Measurements from ENCODE around the gene RPS21. TPM values are rescaled to one million over a fixed set of nuclear protein-coding genes. Genes with fewer than 3 reads are reported as not detected.

The RPS21 gene
- total and polyA plus RNA-seq, 2 of the 13 experiments (the other 11 are each of a cell fraction or from before 2014, with no cell fraction given), result 2,647 to 11,063 TPM

DNA sequence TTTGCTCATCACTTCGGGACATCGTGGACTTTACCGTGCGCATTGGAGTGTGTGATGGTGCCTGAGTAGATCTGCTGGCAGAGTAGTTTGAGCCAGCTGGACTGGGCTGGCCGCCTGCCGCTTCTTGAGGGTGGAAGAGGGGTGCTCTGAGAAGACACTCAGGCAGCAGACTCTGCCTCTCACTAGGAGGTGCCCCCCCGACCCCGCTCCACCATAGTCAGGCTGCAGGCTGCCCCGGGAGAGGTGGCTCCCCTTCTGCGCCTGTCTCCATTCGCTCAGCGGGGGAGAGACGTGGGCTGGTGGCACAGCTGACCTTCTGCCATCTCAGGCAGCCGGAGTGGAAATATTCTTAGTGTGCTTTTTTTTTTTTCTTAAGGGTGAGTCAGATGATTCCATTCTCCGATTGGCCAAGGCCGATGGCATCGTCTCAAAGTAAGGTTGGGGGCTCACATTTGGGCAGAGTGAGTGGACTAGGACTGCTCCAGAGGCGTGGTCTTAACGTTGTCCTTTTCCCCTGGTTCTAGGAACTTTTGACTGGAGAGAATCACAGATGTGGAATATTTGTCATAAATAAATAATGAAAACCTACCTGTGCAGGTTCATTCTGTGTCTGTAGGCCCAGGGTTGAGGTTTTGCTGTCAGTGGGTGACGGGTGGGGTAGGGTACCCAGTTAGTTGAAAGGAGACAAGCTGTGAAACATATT, 1.2 kb downstream of the RPS21 start (continued):
- TF ChIP-seq, protein P1, sequence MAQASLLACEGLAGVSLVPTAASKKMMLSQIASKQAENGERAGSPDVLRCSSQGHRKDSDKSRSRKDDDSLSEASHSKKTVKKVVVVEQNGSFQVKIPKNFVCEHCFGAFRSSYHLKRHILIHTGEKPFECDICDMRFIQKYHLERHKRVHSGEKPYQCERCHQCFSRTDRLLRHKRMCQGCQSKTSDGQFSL (CRISPR knock-in tag; IDR thresholded peaks at IDR 0.05), result peak; percentile 91
- TF ChIP-seq GATAD1 (CRISPR knock-in tag; IDR thresholded peaks at IDR 0.05), result 0 out of 2 replicates have a peak, but pooled peaks have one; percentile 33
- TF ChIP-seq GABPA (IDR thresholded peaks at IDR 0.05; ENCODE audit: low read depth, low read length), result no peak
- TF ChIP-seq GABPA (CRISPR knock-in tag; IDR thresholded peaks at IDR 0.05; ENCODE audit: low read depth), result 0 out of 2 replicates have a peak, but pooled peaks have one; percentile 6
- no peak for TF ChIP-seq ZNF317 (CRISPR knock-in tag; IDR thresholded peaks at IDR 0.05)
- TF ChIP-seq BHLHE40 (IDR thresholded peaks at IDR 0.05; ENCODE audit: low read length), result no peak
- TF ChIP-seq MED1 (CRISPR knock-in tag; IDR thresholded peaks at IDR 0.05), result no peak
- TF ChIP-seq GZF1 (CRISPR knock-in tag; IDR thresholded peaks at IDR 0.05), result 0 out of 2 replicates have a peak, but pooled peaks have one; percentile 45
- no peak for TF ChIP-seq ZMYM4 (CRISPR knock-in tag; IDR thresholded peaks at IDR 0.05)
- TF ChIP-seq RFX1 (IDR thresholded peaks at IDR 0.05), result no peak
- no peak for TF ChIP-seq ZNF562 (CRISPR knock-in tag; IDR thresholded peaks at IDR 0.05; ENCODE audit: borderline replicate concordance)
- no peak for TF ChIP-seq CHD4 (IDR thresholded peaks at IDR 0.05; ENCODE audit: borderline replicate concordance, low read length)
- TF ChIP-seq NRL (CRISPR knock-in tag; IDR thresholded peaks at IDR 0.05; ENCODE audit: borderline replicate concordance), result 0 out of 2 replicates have a peak, but pooled peaks have one; percentile 32
- TF ChIP-seq ZMYM2 (CRISPR knock-in tag; IDR thresholded peaks at IDR 0.05), result no peak
- TF ChIP-seq ZNF766 (CRISPR knock-in tag; IDR thresholded peaks at IDR 0.05; ENCODE audit: borderline replicate concordance), result peak; percentile 24; the same call in 1 of the 2 replicates
- TF ChIP-seq, protein P2, sequence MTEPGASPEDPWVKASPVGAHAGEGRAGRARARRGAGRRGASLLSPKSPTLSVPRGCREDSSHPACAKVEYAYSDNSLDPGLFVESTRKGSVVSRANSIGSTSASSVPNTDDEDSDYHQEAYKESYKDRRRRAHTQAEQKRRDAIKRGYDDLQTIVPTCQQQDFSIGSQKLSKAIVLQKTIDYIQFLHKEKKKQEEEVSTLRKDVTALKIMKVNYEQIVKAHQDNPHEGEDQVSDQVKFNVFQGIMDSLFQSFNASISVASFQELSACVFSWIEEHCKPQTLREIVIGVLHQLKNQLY (CRISPR knock-in tag; IDR thresholded peaks at IDR 0.05), result no peak
- TF ChIP-seq, protein P3, sequence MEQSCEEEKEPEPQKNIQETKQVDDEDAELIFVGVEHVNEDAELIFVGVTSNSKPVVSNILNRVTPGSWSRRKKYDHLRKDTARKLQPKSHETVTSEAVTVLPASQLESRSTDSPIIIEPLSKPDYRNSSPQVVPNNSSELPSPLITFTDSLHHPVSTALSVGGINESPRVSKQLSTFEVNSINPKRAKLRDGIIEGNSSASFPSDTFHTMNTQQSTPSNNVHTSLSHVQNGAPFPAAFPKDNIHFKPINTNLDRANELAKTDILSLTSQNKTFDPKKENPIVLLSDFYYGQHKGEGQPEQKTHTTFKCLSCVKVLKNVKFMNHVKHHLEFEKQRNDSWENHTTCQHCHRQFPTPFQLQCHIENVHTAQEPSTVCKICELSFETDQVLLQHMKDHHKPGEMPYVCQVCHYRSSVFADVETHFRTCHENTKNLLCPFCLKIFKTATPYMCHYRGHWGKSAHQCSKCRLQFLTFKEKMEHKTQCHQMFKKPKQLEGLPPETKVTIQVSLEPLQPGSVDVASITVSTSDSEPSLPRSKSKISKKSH (CRISPR knock-in tag; IDR thresholded peaks at IDR 0.05; ENCODE audit: borderline replicate concordance), result 0 out of 2 replicates have a peak, but pooled peaks have one; percentile 29
- no peak for TF ChIP-seq MED8 (CRISPR knock-in tag; IDR thresholded peaks at IDR 0.05; ENCODE audit: insufficient replicate concordance)
- TF ChIP-seq CC2D1A (CRISPR knock-in tag; IDR thresholded peaks at IDR 0.05), result no peak
- no peak for TF ChIP-seq KDM5A (IDR thresholded peaks at IDR 0.05; ENCODE audit: borderline replicate concordance, low read length)
- TF ChIP-seq, protein P4, sequence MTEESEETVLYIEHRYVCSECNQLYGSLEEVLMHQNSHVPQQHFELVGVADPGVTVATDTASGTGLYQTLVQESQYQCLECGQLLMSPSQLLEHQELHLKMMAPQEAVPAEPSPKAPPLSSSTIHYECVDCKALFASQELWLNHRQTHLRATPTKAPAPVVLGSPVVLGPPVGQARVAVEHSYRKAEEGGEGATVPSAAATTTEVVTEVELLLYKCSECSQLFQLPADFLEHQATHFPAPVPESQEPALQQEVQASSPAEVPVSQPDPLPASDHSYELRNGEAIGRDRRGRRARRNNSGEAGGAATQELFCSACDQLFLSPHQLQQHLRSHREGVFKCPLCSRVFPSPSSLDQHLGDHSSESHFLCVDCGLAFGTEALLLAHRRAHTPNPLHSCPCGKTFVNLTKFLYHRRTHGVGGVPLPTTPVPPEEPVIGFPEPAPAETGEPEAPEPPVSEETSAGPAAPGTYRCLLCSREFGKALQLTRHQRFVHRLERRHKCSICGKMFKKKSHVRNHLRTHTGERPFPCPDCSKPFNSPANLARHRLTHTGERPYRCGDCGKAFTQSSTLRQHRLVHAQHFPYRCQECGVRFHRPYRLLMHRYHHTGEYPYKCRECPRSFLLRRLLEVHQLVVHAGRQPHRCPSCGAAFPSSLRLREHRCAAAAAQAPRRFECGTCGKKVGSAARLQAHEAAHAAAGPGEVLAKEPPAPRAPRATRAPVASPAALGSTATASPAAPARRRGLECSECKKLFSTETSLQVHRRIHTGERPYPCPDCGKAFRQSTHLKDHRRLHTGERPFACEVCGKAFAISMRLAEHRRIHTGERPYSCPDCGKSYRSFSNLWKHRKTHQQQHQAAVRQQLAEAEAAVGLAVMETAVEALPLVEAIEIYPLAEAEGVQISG (CRISPR knock-in tag; IDR thresholded peaks at IDR 0.05), result 0 out of 2 replicates have a peak, but pooled peaks have one; percentile 45
- peak; percentile 66; the same call in 1 of the 2 replicates for TF ChIP-seq AHR (CRISPR knock-in tag; IDR thresholded peaks at IDR 0.05)

All from HepG2 (cell line).